HepG2 (cell line): Measurements from ENCODE around the gene CCDC86. TPM values are rescaled to one million over a fixed set of nuclear protein-coding genes. Genes with fewer than 3 reads are reported as not detected.

Experiments used
- BHLHE40 ChIP-seq: IDR thresholded peaks from 2 replicates; pipeline ENCODE4 v1.6.1; 2011; ENCODE audit warnings: low read length, improper control_type of control experiment
- CENPT ChIP-seq: sonication (generic); formaldehyde crosslinking; IDR thresholded peaks from 2 replicates; pipeline ENCODE4 v1.8.0; 2022; ENCODE audit warnings: low read depth, mild to moderate bottlenecking, moderate library complexity, missing genetic modification reagents
- DNMT1 ChIP-seq: sonication (generic); formaldehyde crosslinking; IDR thresholded peaks from 2 replicates; pipeline ENCODE4 v1.5.1; 2020; ENCODE audit warnings: mild to moderate bottlenecking, missing genetic modification reagents
- ESRRA ChIP-seq: sonication (generic); formaldehyde crosslinking; IDR thresholded peaks from 2 replicates; pipeline ENCODE4 v1.5.1; 2020; ENCODE audit warnings: mild to moderate bottlenecking, low read depth, missing genetic modification reagents
- PITX1 ChIP-seq: sonication (generic); formaldehyde crosslinking; IDR thresholded peaks from 2 replicates; pipeline ENCODE4 v1.5.1; 2020; ENCODE audit warnings: mild to moderate bottlenecking, missing genetic modification reagents
- SP4 ChIP-seq: sonication (generic); formaldehyde crosslinking; IDR thresholded peaks from 2 replicates; pipeline ENCODE4 v1.8.1; 2023; ENCODE audit warnings: mild to moderate bottlenecking, missing genetic modification reagents
- ZBTB40 ChIP-seq, 2 experiments: fragments of 450-650 bp in 1 of 2; sonication (generic) in 1 of 2; formaldehyde crosslinking in 1 of 2; IDR thresholded peaks; 2 replicates each; pipeline versions ENCODE4 v1.6.1 to v1.8.0; 2016 to 2022; ENCODE audit warnings: antibody characterized with exemption in 1 of 2, mild to moderate bottlenecking in 1 of 2, missing genetic modification reagents in 1 of 2
- ZFP36L1 ChIP-seq: sonication (generic); formaldehyde crosslinking; IDR thresholded peaks from 2 replicates; pipeline ENCODE4 v1.8.0; 2022; ENCODE audit warnings: mild to moderate bottlenecking, missing genetic modification reagents, moderate library complexity
- ZIK1 ChIP-seq: sonication (generic); formaldehyde crosslinking; IDR thresholded peaks from 2 replicates; pipeline ENCODE4 v1.5.0; 2020; ENCODE audit warnings: mild to moderate bottlenecking, low read depth, missing genetic modification reagents, borderline replicate concordance
- ZNF367 ChIP-seq: sonication (generic); formaldehyde crosslinking; IDR thresholded peaks from 2 replicates; pipeline ENCODE4 v1.4.0; 2020; ENCODE audit warnings: missing genetic modification reagents, borderline replicate concordance
- ZNF549 ChIP-seq: sonication (generic); formaldehyde crosslinking; IDR thresholded peaks from 2 replicates; pipeline ENCODE4 v1.5.0; 2020; ENCODE audit warnings: missing genetic modification reagents
- ZNF564 ChIP-seq: sonication (generic); formaldehyde crosslinking; IDR thresholded peaks from 2 replicates; pipeline ENCODE4 v1.8.1; 2023; ENCODE audit warnings: mild to moderate bottlenecking, missing genetic modification reagents
- ZNF567 ChIP-seq: sonication (generic); formaldehyde crosslinking; IDR thresholded peaks from 2 replicates; pipeline ENCODE4 v1.8.1; 2023; ENCODE audit warnings: mild to moderate bottlenecking, missing genetic modification reagents, borderline replicate concordance
- ZNF891 ChIP-seq: sonication (generic); formaldehyde crosslinking; IDR thresholded peaks from 2 replicates; pipeline ENCODE4 v1.5.0; 2020; ENCODE audit warnings: mild to moderate bottlenecking, missing genetic modification reagents
- ZSCAN12 ChIP-seq: sonication (generic); formaldehyde crosslinking; IDR thresholded peaks from 2 replicates; pipeline ENCODE4 v1.9.0; 2021; ENCODE audit warnings: mild to moderate bottlenecking, missing genetic modification reagents
- ZZZ3 ChIP-seq: sonication (generic); formaldehyde crosslinking; IDR thresholded peaks from 2 replicates; pipeline ENCODE4 v1.4.0; 2020; ENCODE audit warnings: missing genetic modification reagents, mild to moderate bottlenecking, borderline replicate concordance
- polyA plus RNA-seq, 8 experiments: library from polyadenylated mRNA; depleted of rRNA in 3 of 8; stranded (reverse) in 7 of 8; unstranded in 1 of 8; fragments of >200 nt; fragmentation: Illumina TruSeq in 4 of 8; extraction: Trizol in 4 of 8; gene quantifications; 2 replicates each; pipeline versions ENCODE4 v1.2.1 to v1.2.3, GENCODE V29; 2011 to 2016; ENCODE audit warnings: low read depth in 4 of 8, missing spikeins in 1 of 8, mixed read lengths in 1 of 8; ENCODE audit not compliant: insufficient read depth in 1 of 8
- total RNA-seq, 5 experiments: library from RNA; depleted of rRNA; stranded (reverse); fragments of >200 nt; fragmentation: Illumina TruSeq; extraction: Trizol; gene quantifications; 2 replicates each; pipeline ENCODE4 v1.2.3, GENCODE V29; 2016; ENCODE audit warnings: low read depth in 1 of 5
- TF ChIP-seq, protein P1 (sequence below): sonication (generic); formaldehyde crosslinking; IDR thresholded peaks from 2 replicates; pipeline ENCODE4 v1.5.1; 2020; ENCODE audit warnings: mild to moderate bottlenecking, missing genetic modification reagents, borderline replicate concordance
- TF ChIP-seq, protein P2 (sequence below), 2 experiments: fragments of 450-650 bp in 1 of 2; sonication (generic) in 1 of 2; formaldehyde crosslinking; IDR thresholded peaks; 2 replicates each; pipeline versions ENCODE4 v1.5.0 to v1.8.0; 2020 to 2022; ENCODE audit warnings: mild to moderate bottlenecking in 1 of 2, missing genetic modification reagents in 1 of 2

The CCDC86 gene
- total and polyA plus RNA-seq, 2 of the 13 experiments (the other 11 are each of a cell fraction or from before 2014, with no cell fraction given) = 33.8 to 37.6 TPM

DNA sequence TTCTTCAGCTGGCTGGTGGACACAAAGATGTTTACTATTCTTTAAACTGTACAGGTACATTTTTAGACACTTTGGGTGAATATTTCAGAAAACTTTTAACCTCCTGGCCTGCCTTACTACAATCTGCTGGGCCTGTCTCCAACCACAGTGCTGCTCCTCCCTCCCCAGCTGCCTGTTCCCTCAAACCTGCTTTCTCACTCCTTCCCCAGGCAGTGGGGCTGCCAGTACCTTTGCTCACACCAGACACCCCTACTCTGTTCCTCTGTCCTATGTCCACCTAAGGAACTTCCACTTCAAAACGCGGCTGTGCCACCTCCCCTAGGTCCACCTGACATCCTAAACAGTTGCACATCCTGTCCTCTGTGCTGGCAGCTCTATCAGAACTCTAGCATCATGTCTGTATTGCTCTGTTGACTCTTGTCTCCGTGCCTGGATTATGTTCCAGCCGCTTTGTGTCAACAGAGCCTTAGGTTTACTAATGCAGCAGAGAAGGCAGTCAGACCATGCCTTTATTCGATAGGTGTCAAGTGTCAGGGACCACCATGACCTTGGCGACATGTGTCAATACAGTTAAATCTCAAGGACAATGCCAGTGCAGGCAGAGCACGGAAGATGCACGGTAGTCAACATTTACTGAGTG, 38.9 kb downstream of the CCDC86 start (continued):
- TF ChIP-seq ZNF367 (CRISPR knock-in tag) (peak; percentile 51; the same call in 1 of the 2 replicates), SP4 (CRISPR knock-in tag) (peak; percentile 70; the same call in 1 of the 2 replicates), BHLHE40 (peak; percentile 73), PITX1 (CRISPR knock-in tag) (peak; percentile 100), ZZZ3 (CRISPR knock-in tag) (no peak), DNMT1 (CRISPR knock-in tag) (no peak), CENPT (CRISPR knock-in tag) (no peak), ESRRA (CRISPR knock-in tag) (peak; percentile 95), ZNF564 (CRISPR knock-in tag) (no peak), ZIK1 (CRISPR knock-in tag) (0 out of 2 replicates have a peak, but pooled peaks have one; percentile 50), ZNF567 (CRISPR knock-in tag) (peak; percentile 73), ZBTB40 (IDR thresholded peaks at IDR 0.05) (no peak), ZBTB40 (CRISPR knock-in tag; IDR thresholded peaks at IDR 0.05) (peak; percentile 80; the same call in 1 of the 2 replicates), ZFP36L1 (CRISPR knock-in tag) (peak; percentile 98; the same call in 1 of the 2 replicates), ZSCAN12 (CRISPR knock-in tag) (no peak), ZNF891 (CRISPR knock-in tag) (no peak), ZNF549 (no peak)
- TF ChIP-seq, protein P1, sequence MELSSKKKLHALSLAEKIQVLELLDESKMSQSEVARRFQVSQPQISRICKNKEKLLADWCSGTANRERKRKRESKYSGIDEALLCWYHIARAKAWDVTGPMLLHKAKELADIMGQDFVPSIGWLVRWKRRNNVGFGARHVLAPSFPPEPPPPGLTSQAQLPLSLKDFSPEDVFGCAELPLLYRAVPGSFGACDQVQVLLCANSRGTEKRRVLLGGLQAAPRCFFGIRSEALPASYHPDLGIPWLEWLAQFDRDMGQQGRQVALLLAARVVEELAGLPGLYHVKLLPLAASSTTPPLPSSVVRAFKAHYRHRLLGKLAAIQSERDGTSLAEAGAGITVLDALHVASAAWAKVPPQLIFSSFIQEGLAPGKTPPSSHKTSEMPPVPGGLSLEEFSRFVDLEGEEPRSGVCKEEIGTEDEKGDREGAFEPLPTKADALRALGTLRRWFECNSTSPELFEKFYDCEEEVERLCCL (CRISPR knock-in tag) = no peak
- TF ChIP-seq, protein P2, sequence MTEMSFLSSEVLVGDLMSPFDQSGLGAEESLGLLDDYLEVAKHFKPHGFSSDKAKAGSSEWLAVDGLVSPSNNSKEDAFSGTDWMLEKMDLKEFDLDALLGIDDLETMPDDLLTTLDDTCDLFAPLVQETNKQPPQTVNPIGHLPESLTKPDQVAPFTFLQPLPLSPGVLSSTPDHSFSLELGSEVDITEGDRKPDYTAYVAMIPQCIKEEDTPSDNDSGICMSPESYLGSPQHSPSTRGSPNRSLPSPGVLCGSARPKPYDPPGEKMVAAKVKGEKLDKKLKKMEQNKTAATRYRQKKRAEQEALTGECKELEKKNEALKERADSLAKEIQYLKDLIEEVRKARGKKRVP (CRISPR knock-in tag; IDR thresholded peaks at IDR 0.05) = peak in 1 of 2 experiments; percentile 80; a peak in 2 of 4 replicates
